G401 (cell line): Measurements from ENCODE around the gene TRPM1. TPM values are rescaled to one million over a fixed set of nuclear protein-coding genes. Genes with fewer than 3 reads are reported as not detected.

Experiments
- DNase-seq: peaks from one replicate; pipeline ENCODE4 v3.0.0-alpha.2; 2015; ENCODE audit warnings: low spot score
- in situ Hi-C: cut with HindIII; loops from 2 replicates; pipeline ENCODE4 v1.10.0; 2016; ENCODE audit warnings: low sequenced_read_pairs, mixed read lengths
- total RNA-seq: library from RNA; depleted of rRNA; stranded (reverse); fragments of >200 nt; shearing (Covaris generic); gene quantifications from 2 replicates; pipeline ENCODE4 v1.2.3, GENCODE V29; 2014

The TRPM1 gene
- total RNA-seq, 1 experiment from 2014 or later, result 3.2 TPM

DNA sequence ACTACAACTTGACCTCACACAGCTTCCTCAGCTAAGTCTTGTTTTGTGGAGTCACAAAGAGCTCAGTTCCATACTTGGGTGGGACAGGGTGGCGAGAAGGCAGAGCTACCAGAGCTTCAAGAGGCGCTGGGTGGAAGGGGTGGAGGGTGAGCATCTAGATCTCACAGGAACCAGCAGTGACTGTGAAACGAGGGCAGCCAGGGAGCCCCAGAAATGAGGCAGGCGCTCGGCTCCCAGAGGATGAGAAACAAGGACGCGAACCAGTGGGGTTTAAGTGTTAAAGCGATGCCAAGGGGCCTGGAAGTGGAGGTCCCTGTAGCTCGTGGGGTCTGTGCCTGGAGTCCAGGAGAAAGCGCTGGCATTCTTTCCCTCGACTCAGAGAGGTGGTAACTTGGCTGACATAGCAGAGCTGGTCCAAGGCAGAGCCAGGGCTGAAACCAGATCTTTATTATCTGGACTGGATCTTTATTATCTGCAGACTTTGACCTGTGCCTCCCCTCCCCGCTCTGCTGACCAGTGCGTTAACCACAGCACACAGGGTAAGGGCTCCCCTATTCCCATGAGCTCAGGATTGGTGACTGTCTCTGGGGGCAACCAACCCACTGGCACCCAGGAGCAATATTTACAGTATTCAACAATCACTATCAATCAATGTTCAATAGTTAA, 26.2 kb upstream of the TRPM1 start:
- in situ Hi-C loops, result no loop called here
- no peak for DNase-seq

- in situ Hi-C loops, result no loop called here
- no peak for DNase-seq
These were observed 23.5 kb upstream of the TRPM1 start for GRCh38 chr15:31125061-31125460.

- no peak for DNase-seq
- in situ Hi-C loops, result no loop called here
These were observed 15.0 kb upstream of the TRPM1 start for GRCh38 chr15:31116423-31117030.

- in situ Hi-C loops, result no loop called here
- DNase-seq, result no peak
These were observed 9.6 kb upstream of the TRPM1 start for GRCh38 chr15:31111091-31111647.

- in situ Hi-C loops, result no loop called here
- no peak for DNase-seq
These were observed 7.3 kb upstream of the TRPM1 start for GRCh38 chr15:31108836-31109235.

GRCh38 chr15:31106495-31107300, 5.2 kb upstream of the TRPM1 start:
- in situ Hi-C loops, result no loop called here
- no peak for DNase-seq

- in situ Hi-C loops, result no loop called here
- DNase-seq, result no peak
These were observed 2.5 kb upstream of the TRPM1 start for GRCh38 chr15:31104003-31104402.

DNA sequence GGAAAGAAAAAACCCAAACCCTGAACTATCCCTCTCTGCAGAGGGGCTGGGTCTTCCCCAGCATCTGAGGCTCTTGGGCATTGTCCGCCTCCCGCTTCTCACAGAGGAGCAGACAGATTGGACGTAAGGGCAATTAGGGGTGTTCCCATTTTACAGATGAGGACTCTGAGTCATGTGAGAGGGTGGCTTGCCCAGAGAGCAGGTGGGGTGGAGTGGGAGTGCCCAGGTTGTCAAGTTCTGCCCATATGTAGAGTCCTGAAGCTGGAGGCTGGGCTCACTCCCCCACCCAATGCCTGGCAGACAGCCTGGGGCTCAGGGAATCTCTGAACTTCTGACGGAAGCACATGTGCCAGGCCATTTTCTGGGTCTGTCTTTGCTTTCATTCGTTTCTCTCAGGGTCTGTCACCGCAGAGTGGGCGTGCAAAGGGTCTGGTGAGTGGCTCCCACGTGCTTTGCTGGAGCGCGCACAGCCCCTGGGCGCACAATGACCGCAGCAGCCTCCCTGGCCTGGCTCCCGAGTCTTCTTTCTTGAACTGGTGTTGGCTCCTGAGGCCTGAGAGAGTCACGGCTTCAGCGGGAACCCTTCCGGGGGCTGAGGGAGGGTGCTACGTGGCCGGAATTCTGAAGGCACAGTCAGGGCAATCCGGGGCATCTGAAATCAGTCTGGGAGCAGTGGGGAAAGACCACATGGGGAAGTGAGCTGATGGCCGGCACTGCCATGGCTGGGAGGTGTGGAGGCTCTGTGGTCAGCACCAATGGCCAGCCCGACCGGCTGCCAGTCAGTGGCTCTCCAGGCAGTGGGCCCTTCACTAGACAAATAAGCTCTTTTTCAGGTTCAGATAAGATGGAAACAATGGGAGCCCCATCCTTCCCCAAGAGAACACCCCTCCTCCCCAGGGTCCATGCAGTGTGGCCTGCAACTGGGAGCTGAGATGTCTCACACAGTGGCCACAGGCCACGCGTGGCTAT, 1.1 kb upstream of the TRPM1 start:
- no peak for DNase-seq
- in situ Hi-C loops, result no loop called here

DNA sequence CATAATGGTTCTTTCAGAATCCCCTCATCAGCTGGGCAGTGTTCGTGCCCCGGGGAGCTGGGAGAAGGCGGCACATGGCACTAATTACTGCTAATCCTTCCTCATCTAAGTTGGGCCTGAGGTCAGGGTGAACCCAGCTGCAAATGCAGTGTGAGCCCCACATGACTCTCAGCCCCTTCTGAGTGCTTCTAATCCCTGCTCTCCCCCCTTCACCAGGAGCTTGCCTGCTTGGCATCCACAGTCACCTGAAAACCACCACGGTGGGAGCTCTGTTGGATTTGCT, 455 bp upstream of the TRPM1 start:
- in situ Hi-C loops, result no loop called here
- no peak for DNase-seq

DNA sequence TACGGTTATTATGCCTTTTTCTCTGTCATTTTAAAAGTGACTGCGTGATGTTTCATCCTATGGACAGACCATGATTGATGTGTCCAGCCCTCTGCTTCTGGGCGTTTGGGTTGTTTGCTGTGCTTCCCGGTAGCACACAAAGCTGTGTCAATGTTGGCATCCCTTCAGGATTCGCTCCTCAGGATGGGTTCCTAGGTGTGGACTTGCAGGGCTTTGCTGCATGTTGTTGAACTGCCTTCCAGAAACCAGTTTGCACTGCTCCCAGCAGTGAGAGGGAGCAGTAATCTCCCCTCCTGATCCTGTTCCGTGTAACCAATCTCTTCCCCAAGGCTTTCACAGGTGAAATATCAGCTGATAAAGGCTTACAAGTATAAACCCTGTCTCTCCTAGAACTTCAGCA, 787 bp downstream of the TRPM1 start:
- in situ Hi-C loops, result no loop called here

GRCh38 chr15:31098953-31099740, 2.4 kb downstream of the TRPM1 start:
- DNase-seq, result no peak

More for the DNA sequence above, 787 bp downstream of the TRPM1 start:
- DNase-seq, result no peak

DNA sequence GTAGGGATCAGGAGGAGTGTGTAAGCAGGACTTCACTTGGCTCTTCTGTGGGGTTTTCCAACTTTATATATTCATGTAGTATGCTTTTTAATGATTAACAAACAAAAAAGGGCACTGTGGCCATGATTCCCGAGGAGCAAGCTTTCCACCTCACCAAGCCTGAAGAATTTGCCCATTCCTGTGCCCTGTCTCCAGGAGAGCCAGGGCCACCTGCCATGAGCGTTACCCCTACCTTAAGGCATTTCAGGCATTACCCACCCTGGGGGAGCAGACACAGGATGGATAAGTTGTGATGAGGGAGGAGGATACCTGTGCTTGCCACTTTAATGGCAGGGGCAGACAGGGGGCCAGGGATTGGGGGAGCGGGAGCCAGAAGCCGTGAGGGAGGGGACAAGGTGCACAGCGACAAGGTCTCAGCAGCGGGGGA, 3.0 kb downstream of the TRPM1 start:
- in situ Hi-C loops, result no loop called here
- no peak for DNase-seq

More at GRCh38 chr15:31098953-31099740, 2.4 kb downstream of the TRPM1 start:
- in situ Hi-C loops, result no loop called here

GRCh38 chr15:31096563-31096962, 5.0 kb downstream of the TRPM1 start:
- no peak for DNase-seq
- in situ Hi-C loops, result no loop called here

DNA sequence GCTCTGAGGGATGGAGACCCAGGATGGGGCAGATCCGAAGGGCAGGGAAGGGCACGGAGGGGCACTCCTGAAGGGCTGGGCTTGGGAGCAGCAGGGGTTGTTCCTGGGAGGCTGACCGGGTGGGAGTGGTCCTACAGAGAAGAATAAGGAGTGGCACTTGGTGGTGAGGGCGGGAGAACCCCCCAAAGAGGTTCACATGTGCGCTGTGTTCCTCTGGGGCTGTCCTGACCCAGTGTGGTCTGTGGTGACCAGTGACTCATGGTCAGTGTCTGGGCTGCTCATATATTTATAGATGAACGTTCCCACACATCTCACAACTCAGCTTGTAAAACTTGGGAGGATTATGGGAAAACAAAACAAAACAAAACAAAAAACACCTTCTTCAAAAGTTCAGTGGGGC, 10.0 kb downstream of the TRPM1 start:
- in situ Hi-C loops, result no loop called here
- no peak for DNase-seq

DNA sequence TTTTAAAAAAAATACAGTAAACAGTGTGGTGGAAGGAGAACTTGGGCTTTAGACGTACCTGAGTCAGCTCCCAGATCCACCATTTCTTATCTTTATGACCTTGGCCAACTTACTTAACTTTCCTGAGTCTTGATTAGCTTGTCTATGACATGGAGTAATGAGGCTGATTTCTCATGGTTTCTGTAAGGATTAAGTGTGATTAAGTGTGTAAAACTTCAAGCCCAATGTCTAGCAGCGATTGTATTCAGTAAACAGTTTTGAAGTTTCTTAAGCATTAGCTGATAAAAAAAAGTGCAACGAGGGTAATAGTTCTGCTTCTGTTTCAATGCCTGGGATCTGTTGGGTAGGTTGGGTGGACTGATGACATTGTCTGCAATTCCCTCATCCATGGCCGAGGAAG, 10.8 kb downstream of the TRPM1 start:
- in situ Hi-C loops, result no loop called here
- DNase-seq, result no peak

DNA sequence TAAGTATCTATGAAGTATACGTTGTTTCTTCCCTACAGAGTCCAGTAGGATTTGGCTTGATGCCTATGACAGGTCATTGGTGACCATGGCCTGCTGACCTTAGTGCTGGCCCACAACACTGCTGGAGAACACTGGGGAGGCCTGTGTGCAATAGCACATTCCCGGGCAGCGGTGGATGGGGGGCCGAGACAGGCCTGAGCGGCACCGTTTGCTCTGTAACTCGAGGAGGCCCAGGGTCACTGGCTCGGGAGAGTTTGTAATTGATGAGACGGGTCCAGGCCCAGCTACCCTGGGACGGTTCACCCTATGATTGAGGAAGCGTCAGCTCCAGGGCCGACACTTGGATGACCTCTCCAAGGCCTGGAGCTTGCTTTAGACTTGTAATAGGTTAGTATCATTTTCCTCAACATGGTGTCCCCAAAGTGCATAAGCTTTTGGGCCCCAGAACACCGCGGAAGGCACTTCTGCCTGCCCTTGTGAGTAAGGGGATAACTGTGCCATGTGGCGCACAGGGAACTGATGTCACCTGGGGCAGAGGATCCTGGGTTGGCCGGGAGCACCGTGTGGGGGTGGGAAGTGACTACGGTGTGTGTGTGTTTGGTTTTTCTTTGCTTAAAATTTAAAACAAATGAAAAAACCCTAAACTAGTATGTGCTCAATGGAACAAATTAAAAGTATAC, 12.0 kb downstream of the TRPM1 start:
- in situ Hi-C loops, result no loop called here
- no peak for DNase-seq

DNA sequence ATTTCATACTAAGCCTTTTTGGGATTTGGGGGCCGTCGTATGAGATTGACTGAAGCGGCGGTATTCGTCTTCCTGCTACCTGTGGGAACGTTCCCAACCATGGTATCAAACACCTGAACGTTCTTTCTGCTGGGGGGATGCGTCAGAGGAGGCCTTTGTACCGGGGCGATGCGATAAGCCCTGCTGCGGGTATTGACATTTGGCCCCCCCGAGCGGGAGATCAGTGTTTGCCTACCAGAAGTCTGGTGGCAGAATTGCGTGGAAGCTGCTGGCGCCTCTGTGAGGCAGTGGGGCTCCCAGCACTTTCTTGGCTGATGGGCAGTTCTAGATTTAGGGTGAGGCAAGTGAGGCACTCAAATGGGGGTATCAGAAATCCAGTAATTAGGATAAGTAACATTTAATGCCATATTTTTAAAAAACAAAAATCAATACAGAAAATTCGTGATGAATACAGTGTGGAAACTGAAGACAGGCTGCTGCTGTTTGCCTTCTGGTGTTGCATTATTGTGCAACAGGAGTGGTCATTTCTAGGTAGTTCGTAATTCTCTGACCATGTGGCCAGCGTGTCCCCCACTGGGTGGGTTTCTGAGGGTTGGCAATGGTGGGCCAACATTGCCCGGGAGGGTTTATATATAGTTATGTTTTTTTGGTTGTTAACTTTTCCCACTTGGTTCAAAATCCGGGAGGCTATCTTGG, 12.7 kb downstream of the TRPM1 start:
- in situ Hi-C loops, result no loop called here

More for the DNA sequence above, 12.7 kb downstream of the TRPM1 start:
- DNase-seq, result no peak
